HT1080 (cell line): ENCODE measurements around the gene LASP1. TPM values are rescaled to one million over a fixed set of nuclear protein-coding genes. Genes with fewer than 3 reads are reported as not detected.

ENCODE experiments used
- DNase-seq: peaks from one replicate; pipeline ENCODE4 v3.0.0-alpha.2; 2015; ENCODE audit warnings: low read depth
- total RNA-seq: library from RNA; depleted of rRNA; stranded (reverse); fragments of >200 nt; shearing (Covaris generic); gene quantifications from 2 replicates; pipeline ENCODE4 v1.2.3, GENCODE V29; 2014

LASP1 gene
- total RNA-seq, 1 experiment from 2014 or later: 207 TPM

DNA sequence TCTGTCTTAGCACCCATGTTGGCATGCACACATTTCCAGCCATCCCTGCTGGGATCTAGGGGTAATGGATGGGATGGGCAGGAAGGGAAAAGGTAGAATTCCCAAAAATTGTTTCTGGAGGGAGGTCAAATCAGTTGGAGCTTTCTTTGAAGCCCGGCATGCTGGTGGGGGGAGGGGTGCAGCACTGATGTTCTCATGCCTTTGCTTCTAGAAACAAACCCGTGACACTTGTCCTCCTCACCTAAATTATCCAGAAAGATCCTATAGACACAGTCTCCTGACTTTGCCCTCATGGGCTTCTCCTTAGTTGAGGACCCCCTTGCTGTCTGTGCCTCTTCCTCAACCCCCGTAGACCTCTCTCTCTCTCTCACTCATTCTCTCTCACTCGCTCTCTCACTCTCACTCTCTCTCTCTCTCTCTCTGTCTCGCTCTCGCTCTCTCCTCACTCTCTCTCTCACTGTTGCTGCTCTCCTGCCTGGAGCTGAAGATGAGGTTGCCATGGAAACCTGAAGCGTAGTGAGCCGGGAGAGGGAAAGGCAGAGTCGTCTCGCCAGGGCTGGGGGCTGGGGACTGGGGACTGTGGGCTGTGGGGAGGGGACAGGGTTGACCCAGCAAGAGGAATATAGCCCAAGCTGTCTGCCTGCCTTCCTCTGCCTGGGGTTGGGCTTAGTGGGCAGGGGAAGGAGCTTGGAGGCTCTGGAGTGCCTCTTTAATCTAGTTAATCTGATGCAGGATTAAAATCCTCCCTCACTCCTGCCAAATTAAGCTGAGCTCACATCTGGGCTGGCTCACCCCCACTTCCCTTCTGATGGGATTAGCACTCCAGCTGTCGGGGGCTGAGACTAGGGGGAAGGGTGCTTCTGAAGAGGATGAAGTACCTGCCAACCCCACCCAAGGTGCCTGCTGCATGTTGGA is 16.1 kb downstream of the LASP1 start:
- DNase-seq: no peak

DNA sequence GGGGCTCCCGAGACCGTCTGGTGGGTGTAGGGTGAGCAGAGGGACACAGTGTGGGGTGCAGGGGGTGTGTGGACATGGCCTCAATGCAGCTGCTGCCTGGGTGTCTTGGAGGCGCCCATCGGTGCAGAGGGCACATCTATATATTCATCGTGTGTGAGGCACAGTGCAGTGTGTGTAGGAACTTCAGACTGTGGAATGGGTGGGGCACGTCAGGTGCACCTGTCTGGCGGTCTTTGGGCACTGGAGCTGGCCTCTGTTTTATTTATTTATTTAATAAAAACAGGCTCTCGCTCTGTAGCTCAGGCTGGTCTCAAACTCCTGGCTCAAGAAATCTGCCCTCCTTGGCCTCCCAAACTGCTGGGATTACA is 16.8 kb downstream of the LASP1 start:
- no peak for DNase-seq

DNA sequence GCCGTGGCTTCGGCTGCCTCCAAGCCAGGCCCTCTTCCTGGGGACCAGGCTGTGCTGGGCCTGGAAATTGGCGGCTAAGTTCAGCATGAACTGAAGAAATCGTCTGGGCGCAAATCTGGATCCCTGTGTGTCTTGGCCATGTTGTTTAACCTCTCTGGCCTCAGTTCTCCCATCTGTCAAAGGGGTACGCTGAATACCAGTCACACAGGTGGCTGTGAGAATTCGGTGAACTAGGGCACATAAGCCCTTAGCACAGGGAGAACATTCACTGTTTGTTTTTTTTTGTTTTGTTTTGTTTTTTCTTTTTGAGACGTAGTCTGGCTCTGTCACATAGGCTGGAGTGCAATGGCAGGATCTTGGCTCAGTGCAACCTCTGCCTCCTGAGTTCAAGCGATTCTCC is 19.0 kb downstream of the LASP1 start:
- DNase-seq: no peak

DNA sequence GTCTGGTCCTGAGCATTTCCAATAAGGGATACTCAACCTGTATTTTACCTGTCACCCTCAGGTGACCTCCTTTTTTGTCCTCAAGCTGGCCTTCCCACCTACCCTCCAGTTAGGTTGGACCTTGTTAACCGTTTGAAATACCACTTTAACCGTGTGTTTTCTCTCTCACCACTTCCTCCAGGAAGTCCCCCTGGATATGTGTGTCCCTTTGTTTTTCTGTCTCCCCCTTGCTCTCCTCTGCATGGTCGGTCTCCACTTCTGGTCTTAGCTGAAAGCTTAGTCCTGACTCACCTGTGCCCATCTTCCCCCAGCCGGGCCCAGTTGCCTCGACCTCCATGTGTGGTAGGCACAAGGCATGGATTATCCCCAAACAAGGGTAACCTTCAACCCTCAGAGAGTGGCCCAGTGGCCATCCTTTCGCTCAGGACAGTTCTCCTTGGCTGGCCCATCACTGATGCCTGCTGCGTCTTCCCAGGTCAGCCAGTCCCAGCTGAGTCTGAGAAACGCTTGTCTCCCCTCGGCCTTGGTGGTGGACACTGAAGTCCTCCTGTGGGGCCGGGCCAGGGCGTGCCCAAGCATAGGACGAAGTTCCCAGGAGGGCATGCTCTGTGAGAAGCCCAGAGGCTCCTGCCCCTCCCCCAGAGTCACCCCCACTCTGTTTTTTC is 20.0 kb downstream of the LASP1 start:
- no peak for DNase-seq

DNA sequence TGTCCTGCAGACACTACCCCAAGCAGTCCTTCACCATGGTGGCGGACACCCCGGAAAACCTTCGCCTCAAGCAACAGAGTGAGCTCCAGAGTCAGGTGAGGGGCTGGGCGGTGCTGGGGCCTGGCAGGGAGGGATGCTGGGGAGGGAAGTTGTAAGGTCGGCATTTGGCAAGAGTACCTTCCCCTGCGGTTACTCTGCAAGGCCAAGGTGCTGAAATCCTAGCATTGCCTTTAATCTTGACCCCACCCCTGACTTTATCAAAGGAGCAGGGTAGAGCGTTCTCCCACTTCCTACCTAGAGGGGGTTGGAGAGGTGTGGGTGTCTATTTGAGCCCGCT is 20.5 kb downstream of the LASP1 start:
- DNase-seq: no peak

DNA sequence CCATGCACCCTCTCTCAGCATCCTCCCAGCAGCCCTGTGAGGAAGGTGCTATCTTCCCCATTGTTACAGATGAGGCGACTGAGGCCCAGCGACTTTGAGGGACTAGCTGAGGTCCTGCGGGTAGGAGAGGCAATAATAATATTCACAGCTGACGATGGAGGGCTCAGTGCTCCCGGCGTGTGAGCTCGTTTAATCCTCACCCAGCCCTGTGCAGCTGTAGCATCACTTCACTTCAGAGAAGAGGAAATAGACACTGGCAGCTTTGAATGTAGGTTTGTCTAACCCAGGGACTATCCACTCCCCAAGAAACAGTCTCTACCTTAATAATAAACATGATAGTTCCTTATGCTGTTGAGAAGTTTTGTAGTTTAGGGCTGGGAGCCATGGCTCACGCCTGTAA is 21.6 kb downstream of the LASP1 start:
- no peak for DNase-seq

DNA sequence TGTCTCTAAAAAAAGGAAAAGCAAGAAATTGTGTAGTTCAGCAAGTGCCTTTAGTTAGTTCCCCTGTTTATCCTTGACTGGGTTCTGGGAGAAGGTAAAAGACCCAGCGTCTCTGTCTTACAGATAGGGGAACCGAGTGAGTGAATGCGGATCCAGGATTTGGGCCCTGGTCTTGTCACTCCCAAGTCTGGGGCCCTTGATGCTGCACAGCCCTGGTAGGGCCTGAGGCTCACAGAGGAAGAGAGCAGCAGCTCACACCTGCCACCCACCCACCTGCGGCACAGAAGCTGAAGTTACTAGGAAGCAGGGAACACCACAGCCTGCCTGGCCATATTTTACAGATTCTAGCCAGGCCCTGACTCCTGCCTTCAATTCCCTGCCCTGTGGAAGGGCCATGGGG is 22.2 kb downstream of the LASP1 start:
- no peak for DNase-seq

DNA sequence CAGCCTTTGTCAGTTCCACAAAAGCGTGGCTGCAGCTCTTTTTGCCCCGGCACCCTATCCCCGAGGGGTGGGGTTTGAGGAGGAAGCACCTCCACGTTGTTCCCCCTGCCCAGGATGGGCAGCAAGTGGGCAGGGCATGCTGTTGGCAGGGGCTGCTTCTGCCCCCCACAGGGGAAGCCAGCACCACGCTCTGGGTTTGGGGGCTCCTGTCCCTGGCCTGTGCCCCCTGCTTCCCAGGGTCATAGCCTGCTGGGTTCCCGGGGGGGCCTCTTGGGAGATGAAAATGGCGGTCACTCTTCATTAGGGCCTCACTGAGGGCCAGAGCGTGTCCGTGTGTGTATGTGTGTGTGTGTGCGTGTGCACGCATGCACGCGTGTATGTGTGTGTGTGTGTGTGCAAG is 22.8 kb downstream of the LASP1 start:
- no peak for DNase-seq

DNA sequence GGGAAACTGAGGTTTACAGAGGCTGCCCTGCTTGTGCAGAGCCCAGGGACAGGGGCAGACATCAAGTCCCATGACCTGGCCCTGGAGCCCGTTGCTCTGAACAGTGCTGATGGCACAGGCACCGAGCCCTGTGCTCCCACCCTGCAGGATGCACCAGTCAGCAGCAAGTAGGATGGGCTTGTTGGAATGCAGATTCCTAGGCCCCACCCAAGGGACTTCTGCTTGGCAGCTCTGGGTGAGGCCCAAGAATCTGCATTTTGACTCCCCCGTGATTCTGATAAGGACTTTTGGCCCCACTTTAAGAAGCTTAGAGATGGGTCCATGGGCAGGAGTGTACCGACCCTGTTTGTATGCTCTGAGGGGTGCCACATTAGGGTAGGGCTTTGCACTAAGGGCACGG is 23.3 kb downstream of the LASP1 start:
- DNase-seq: no peak

DNA sequence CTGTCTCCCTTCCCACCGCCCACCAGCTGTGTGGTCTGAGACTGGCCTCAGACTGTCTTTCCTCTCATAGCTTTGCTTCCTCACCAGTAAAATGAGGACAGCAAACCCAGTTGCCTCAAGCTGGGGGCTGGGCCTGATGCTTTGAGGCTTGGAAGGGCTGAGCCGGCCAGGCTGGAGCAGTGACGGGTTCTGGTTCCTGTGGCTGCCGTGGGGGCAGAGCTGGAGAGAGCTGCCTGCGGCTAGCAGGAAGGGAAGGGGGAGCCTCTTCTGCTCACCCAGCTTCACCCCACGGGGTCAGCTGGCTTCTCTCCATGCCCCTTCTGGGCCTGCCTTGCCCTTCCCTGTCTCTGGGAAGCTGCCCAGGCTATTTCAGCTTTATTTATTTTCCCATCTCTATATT is 23.7 kb downstream of the LASP1 start:
- no peak for DNase-seq

DNA sequence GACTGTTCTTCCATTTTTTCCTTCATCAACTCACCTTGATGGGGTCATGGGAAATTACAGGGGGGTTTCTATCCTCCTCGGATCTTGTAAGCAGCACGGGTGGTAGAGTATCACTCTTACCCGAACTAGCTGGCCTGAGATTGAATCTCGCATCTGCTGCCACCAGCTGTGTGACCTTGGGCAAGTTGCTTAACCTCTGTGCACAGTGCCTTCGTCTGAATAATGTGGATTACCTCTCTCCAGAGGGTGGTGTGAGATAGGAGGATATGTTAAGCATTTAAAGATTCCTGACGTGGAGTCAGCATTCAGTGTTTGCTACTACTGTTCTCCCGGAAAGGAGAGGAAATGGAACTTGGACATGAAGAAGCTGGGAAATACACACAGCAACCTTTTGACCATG is 24.4 kb downstream of the LASP1 start:
- DNase-seq: no peak

DNA sequence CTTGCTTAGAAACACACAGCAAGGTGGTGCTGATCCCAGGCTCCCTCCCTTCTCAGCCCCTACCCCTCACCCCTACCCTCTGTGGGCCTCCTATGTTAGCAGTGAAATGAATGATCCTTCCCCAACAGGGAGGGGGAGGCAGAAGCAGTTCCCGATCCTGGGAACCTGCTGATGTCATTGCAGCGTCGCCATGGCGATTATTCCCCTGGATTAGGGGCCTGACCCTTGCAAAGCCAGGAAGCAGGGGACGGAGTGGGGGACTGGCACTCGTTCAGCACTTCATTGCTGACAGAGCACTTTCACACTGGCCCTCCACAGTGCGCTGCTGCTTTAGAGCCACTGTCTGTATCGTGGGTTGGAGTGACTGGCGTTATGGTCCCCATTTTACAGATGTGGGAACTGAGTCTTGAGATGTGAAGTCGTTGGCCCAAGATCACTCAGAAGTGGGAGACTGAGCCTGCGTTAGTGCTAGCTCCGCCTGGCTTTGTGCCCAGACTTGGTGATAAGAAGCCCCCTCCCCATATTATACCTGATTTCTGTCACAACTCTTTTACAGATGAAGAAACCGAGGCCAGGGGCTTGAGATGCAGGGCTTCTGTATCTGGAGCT is 26.6 kb downstream of the LASP1 start:
- DNase-seq: no peak

DNA sequence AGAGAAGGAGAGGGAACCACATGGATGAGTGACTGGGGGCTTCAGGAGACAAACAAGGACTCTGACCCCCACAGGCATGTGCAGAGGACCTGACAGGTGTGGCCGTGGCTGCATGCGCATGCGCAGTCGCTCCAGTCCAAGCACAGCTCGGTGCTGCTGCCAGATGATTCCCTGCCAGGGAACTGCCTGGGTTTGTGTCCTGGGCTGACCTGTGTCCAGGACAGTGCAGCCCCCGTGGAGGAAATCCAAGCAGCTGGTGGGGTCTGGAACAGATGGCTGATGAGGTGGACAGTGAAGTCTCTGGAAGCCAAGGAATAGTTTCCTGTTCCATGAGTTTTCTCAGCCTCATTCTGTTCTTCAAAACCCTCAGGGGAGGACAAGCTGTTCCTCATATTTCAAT is 27.3 kb downstream of the LASP1 start:
- no peak for DNase-seq

DNA sequence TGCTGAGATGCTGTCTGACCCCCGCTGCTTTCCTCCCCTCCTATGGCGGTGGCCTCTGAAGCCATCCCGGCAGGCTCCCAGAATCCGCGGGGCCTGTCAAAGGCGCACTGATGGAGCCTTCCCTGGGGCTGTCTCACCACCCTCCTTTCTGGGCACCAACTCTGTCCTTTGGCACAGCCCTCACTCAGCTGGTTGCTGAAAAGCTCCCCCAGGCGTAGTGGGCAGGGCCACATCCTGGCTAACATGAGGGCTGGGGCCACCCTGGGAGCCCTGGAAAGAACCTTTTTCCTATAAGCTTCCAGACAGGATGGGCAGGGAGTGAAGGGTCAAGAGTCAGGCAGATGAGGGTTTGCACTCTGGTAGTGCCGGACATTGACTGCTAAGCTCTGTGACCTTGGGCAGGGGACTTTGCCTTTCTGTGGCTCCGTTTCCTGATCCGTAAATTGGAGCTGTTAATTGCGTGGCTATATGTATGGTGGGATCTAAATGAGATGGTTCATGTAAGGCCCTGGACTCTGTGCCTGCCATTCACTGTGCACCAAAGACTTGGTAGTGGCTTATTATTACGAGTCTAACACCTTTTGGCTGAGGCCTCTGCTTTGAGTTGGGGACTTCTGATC is 27.9 kb downstream of the LASP1 start:
- no peak for DNase-seq

DNA sequence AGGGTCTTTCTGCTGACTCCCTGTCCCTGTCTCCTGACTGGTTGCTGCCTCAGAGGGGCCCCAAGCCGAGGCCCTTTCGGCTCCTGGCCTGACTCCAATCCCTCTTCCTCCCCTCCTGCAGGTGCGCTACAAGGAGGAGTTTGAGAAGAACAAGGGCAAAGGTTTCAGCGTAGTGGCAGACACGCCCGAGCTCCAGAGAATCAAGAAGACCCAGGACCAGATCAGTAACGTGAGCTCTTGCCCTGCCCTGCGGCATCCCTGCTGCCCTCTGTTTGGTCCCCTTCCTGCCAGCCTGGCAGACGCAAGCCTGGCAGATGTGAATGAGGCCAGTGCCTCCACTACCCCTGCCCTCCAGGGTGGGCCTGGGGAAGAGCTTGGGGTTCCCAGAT is 28.4 kb downstream of the LASP1 start:
- DNase-seq: no peak

DNA sequence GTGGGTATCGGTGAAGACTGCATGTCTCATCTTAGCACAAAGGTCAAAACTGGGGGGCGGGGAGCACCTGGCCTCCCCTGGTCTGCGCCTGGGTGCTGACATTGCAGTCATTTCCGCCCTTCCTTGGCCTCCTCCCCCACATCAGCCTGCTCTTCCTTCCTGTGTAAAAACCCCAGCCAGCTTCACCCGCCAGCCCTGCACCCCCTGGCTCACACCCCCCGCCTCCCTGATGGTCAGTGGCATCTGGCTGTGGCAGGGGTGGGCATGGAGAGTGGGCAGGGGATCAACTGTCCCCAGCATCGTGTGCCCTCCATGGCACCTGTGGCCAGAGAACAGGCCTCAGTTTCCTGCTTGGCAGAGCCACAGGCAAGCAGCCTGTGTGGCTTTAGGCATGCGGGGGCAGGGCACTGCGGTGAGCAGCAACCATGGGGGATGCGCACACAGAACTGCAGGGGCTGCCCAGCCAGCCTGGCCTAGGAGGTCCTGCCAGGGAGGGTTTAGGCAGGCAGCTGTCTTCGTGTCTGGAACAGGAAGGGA is 29.0 kb downstream of the LASP1 start:
- peak; percentile 79 for DNase-seq

DNA sequence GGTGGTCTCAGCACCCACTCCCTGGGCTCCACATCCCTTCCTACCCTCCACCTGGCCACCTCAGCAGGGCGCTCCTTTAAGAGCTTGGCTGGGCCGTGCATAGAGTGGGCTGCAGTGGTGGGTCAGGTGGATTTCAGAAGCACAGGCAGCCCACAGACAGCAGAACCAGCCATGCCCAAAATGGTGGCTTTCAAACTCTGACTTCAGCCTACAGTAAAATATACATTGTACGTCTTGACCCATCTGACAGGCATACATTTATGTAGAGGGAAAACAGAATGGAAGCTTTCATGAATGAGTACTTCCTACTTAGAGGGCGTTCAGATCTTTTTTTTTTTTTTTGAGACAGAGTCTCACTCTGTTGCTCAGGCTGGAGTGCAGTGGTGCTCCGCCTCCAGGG is 29.6 kb downstream of the LASP1 start:
- no peak for DNase-seq

DNA sequence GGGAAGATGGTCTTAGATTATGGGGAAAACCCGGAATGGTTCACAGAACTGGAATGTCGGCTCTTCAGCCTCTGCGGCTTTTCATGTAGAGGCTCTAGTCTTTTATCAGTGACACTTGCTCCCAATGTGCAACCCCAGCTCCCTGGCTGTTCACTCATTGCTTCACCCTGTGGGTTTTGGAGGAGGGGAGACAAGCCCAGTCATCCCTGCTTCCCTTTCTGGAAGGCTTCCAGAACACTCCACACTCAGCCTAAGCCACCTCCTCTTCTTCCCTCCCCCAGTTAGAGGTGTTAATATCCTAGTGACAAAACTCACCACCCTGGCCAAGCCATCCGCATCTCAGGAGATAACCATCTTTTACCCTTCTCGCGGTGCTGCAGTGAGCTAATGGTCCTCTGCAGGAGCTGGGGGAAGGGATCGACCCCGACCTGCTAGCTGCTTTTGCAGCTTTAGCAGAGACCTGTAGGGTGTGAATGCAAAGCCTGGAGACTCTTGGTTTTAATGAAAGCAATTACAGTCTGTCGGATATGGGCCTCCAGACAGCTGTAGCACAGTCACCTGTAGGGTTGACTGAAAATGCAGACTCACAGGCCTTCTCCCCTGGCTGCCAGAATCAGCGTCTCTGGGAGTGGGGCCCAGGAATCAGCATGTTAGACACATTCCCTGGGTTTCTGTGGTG is 31.3 kb downstream of the LASP1 start:
- peak; percentile 99 for DNase-seq

DNA sequence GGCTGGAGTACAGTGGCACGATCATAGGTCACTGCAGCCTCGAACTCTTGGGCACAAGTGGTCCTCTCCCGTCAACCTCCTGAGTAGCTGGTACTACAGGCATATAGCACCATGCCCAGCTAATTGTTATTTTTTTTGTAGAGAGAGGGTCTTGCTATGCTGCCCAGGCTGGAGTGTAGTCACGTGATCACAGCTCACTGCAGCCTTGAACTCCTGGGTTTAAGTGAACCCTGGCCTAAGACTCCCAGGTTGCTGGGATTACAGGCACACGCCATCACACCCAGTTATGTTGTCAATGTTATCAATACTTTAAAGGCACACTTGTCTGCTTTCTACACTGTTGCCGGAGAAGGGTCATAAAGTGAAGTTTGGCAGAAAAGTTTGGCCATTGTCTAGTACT is 33.5 kb downstream of the LASP1 start:
- DNase-seq: no peak

DNA sequence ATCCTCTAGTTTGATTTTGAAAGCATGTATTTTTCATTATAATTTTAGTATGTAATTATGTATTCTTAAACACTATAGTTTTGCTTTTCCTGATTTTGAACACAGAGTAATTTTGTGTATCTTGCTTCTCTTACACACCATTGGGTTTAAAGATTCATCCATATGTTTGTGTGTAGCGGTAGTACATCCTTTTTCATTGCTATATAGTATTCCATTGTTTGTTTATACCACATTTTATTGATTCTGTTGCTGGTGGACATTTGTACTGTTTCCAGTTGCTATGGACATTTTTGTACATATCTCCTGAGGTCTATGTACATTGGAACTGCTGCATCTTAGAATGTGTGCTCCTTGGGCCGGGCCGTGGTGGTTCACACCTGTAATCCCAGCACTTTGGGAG is 35.0 kb downstream of the LASP1 start:
- no peak for DNase-seq

DNA sequence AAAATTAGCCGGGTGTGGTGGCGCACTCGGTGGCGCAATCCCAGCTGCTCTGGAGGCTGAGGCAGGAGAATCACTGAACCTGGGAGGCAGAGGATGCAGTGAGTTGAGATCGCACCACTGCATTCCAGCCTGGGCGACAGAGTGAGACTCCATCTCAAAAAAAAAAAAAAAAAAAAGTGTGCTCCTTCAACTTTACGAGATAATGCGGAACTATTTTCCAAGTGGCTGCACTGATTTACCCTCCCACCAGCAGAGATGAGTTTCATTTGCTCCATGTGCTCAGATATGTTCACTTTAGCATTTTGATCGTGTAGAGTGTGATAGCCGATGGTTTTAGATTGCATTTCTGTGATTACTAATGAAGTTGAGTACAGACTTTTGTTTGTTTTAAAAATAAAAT is 35.5 kb downstream of the LASP1 start:
- no peak for DNase-seq
